ENCODE results near the gene SPINT2. TPM values are rescaled to one million over a fixed set of nuclear protein-coding genes. Genes with fewer than 3 reads are reported as not detected.
A peak's percentile ranks its signal among the peaks of the same experiment; 100 is the strongest.

The SPINT2 gene
- total and polyA plus RNA-seq, 4 donors: 7.0 to 43.0 (median 10.7) TPM

GRCh38 chr19:38318660-38319059 is 54.3 kb downstream of the SPINT2 start:
- Histone ChIP-seq H3K4me1 (ENCODE audit: control insufficient read depth in 4 of 4, insufficient read depth in 4 of 4, low read length in 3 of 4) (peaks cover 0 to 20% (median 12%) of the 10 kb centered on the region in 4 donors), H3K27me3 (ENCODE audit: control insufficient read depth in 4 of 4, insufficient read depth in 4 of 4, low read length in 3 of 4) (no peaks in the 10 kb centered on the region), H3K27ac (ENCODE audit: low read depth in 1 of 2, low read length in 2 of 2) (peak overlapping the region; percentile 72 to 82), H3K36me3 (ENCODE audit: control insufficient read depth in 4 of 4, insufficient read depth in 3 of 4, low read depth in 1 of 4, low read length in 3 of 4) (no peaks in the 10 kb centered on the region), H3K4me3 (ENCODE audit: low read depth in 1 of 3, low read length in 3 of 3) (no peak overlapping the region), H3K9me3 (ENCODE audit: control insufficient read depth in 4 of 4, low read length in 3 of 4) (no peaks in the 10 kb centered on the region), H3K9ac (ENCODE audit: low read depth in 1 of 2, low read length in 2 of 2) (peak overlapping the region in 1 of 2 donors; percentile 14)
- no peak for DNase-seq (ENCODE audit: low spot score)
- 68% methylated on average over 6 of the region's 6 CpGs for WGBS
- TF ChIP-seq SP1 (IDR thresholded peaks at IDR 0.05): no peak
- TF ChIP-seq NR2F2 (IDR thresholded peaks at IDR 0.05): peak; percentile 65

GRCh38 chr19:38319421-38320258 is 55.3 kb downstream of the SPINT2 start, which contains the start of gene KCNK6:
KCNK6 (plus strand) TSS chr19:38319845; CDS start chr19:38319951, 106 bp downstream.
- H3K9ac ChIP-seq (ENCODE audit: low read depth in 1 of 2, low read length in 2 of 2): peak within 1 kb of the TSS in 1 of 2 donors; percentile 14
- H3K27ac ChIP-seq (ENCODE audit: low read depth in 1 of 2, low read length in 2 of 2): peak within 1 kb of the TSS; percentile 72 to 82
- peaks cover 0 to 19% (median 12%) of the 10 kb centered on the region in 4 donors for H3K4me1 ChIP-seq (ENCODE audit: control insufficient read depth in 4 of 4, insufficient read depth in 4 of 4, low read length in 3 of 4)
- TF ChIP-seq ZBTB33 (IDR thresholded peaks at IDR 0.05) (no peak), REST (IDR thresholded peaks at IDR 0.05) (no peak), NR2F2 (IDR thresholded peaks at IDR 0.05) (no peak), ATF3 (IDR thresholded peaks at IDR 0.05) (no peak), FOXA1 (IDR thresholded peaks at IDR 0.05) (no peak), YY1 (IDR thresholded peaks at IDR 0.05) (no peak), HNF4A (conservative IDR thresholded peaks at IDR 0.05) (no peak), RXRA (IDR thresholded peaks at IDR 0.05) (no peak), HNF4G (IDR thresholded peaks at IDR 0.05) (no peak), SP1 (IDR thresholded peaks at IDR 0.05) (no peak), FOXA2 (IDR thresholded peaks at IDR 0.05) (no peak), RAD21 (IDR thresholded peaks at IDR 0.05) (no peak), EGR1 (IDR thresholded peaks at IDR 0.05; ENCODE audit: low read depth in 2 of 2) (no peak), GABPA (IDR thresholded peaks at IDR 0.05 in 1 of 2, conservative IDR thresholded peaks at IDR 0.05 in 1 of 2) (no peak), JUND (IDR thresholded peaks at IDR 0.05) (no peak), TAF1 (conservative IDR thresholded peaks at IDR 0.05) (no peak), CTCF (IDR thresholded peaks at IDR 0.05; ENCODE audit: low read depth, low read length, missing input control) (no peak), MAX (IDR thresholded peaks at IDR 0.05) (no peak)
- no peaks in the 10 kb centered on the region for H3K9me3 ChIP-seq (ENCODE audit: control insufficient read depth in 4 of 4, low read length in 3 of 4)
- WGBS: 5% methylated on average over 76 of the region's 76 CpGs
- H3K36me3 ChIP-seq (ENCODE audit: control insufficient read depth in 4 of 4, insufficient read depth in 3 of 4, low read depth in 1 of 4, low read length in 3 of 4): no peaks in the 10 kb centered on the region
- H3K27me3 ChIP-seq (ENCODE audit: control insufficient read depth in 4 of 4, insufficient read depth in 4 of 4, low read length in 3 of 4): no peaks in the 10 kb centered on the region
- H3K4me3 ChIP-seq (ENCODE audit: low read depth in 1 of 3, low read length in 3 of 3): peak within 1 kb of the TSS in 2 of 3 donors; percentile 51 to 52
- DNase-seq (ENCODE audit: low spot score): no peak
